NB4 (cell line): Measurements from ENCODE around the gene ASMTL.

Experiments used
- DNase-seq: peaks from one replicate; pipeline ENCODE4 v3.0.0; 2010; ENCODE audit warnings: low read depth
- H3K4me3 ChIP-seq: one replicate; pipeline ENCODE4 v1.5.1; 2011; ENCODE audit warnings: mild to moderate bottlenecking, low read depth, low read length, moderate library complexity
- CTCF ChIP-seq: IDR thresholded peaks from one replicate; pipeline ENCODE4 v1.5.1; 2012; ENCODE audit warnings: low read depth, low read length
- MAX ChIP-seq: IDR thresholded peaks from 2 replicates; pipeline ENCODE4 v1.6.1; 2011; ENCODE audit warnings: low read depth, low read length
- MYC ChIP-seq: IDR thresholded peaks from 2 replicates; pipeline ENCODE4 v1.6.1; 2011; ENCODE audit warnings: low read depth, low read length
- POLR2A ChIP-seq: IDR thresholded peaks from 2 replicates; pipeline ENCODE4 v1.6.1; 2011; ENCODE audit warnings: mild to moderate bottlenecking; ENCODE audit not compliant: insufficient read length; ENCODE audit errors: extremely low read depth

ASMTL gene

GRCh38 chrX:1425381-1425780, 27.3 kb downstream of the ASMTL start:
- DNase-seq, result no peak
- no peak overlapping the region for H3K4me3 ChIP-seq
- TF ChIP-seq CTCF (no peak), MYC (no peak), POLR2A (no peak), MAX (no peak)

- TF ChIP-seq POLR2A, result no peak
- no peak for TF ChIP-seq MYC
- TF ChIP-seq CTCF, result no peak
- TF ChIP-seq MAX, result no peak
- no peak overlapping the region for H3K4me3 ChIP-seq
Measured at GRCh38 chrX:1424147-1424851, 28.4 kb downstream of the ASMTL start.

GRCh38 chrX:1423215-1423614, 29.5 kb downstream of the ASMTL start:
- no peak for DNase-seq
- no peak for TF ChIP-seq CTCF
- TF ChIP-seq MYC, result no peak
- TF ChIP-seq MAX, result no peak
- TF ChIP-seq POLR2A, result no peak
- no peak overlapping the region for H3K4me3 ChIP-seq

More at GRCh38 chrX:1424147-1424851, 28.4 kb downstream of the ASMTL start:
- no peak for DNase-seq

GRCh38 chrX:1422135-1422465, 30.6 kb downstream of the ASMTL start:
- no peak for DNase-seq
- no peak overlapping the region for H3K4me3 ChIP-seq
- TF ChIP-seq MYC (no peak), CTCF (no peak), MAX (no peak), POLR2A (no peak)

GRCh38 chrX:1421433-1422134, 31.1 kb downstream of the ASMTL start:
- no peak for TF ChIP-seq CTCF
- no peak for TF ChIP-seq MAX
- no peak for TF ChIP-seq MYC
- TF ChIP-seq POLR2A, result no peak
- no peak for DNase-seq
- no peak overlapping the region for H3K4me3 ChIP-seq
